Measurements from ENCODE around the gene LHX4. TPM values are rescaled to one million over a fixed set of nuclear protein-coding genes. Genes with fewer than 3 reads are reported as not detected.

Gene LHX4
- total and polyA plus RNA-seq, 2 of the 8 experiments (the other 6 are each of a cell fraction or from before 2014, with no cell fraction given) = 0.85 to 4.9 TPM

GRCh38 chr1:180236698-180237509, 6.8 kb downstream of the LHX4 start:
- peaks cover 35 to 53% (median 37%) of the 10 kb centered on the region in 4 experiments for H3K4me1 ChIP-seq (replicated peaks in 1 of 4; ENCODE audit: control insufficient read depth in 3 of 4, insufficient read depth in 4 of 4, low read length in 3 of 4)
- H2BK20ac ChIP-seq (ENCODE audit: low read length) = peak overlapping the region; percentile 91
- no peak overlapping the region for H3K27ac ChIP-seq (ENCODE audit: low read depth, low read length)
- peak overlapping the region; percentile 91 for H3K18ac ChIP-seq (ENCODE audit: extremely low read depth, low read length)
- no peak overlapping the region for H3K56ac ChIP-seq (replicated peaks; ENCODE audit: insufficient read length, low read depth, low read length)
- no peak overlapping the region for H4K5ac ChIP-seq (ENCODE audit: insufficient read length, low read depth, low read length)
- WGBS, 2 experiments (ENCODE audit: extremely low coverage in 1 of 2, insufficient coverage in 1 of 2, insufficient read length in 1 of 2, insufficient replicate concordance in 2 of 2, low coverage in 1 of 2, low lambda C conversion rate in 2 of 2, missing lambda C conversion rate in 1 of 2) = 1% methylated on average over 14 of the region's 16 CpGs; no CpG with 5 or more reads in 1 of the 2 experiments
- peak overlapping the region; percentile 6 for H3K4ac ChIP-seq (replicated peaks; ENCODE audit: insufficient read length, low read depth, low read length)
- H2BK12ac ChIP-seq (ENCODE audit: low read depth, low read length) = no peak overlapping the region; the same call in 1 of the 2 replicates
- no peak overlapping the region for H4K91ac ChIP-seq (replicated peaks; ENCODE audit: insufficient read length, low read length)
- H2AK5ac ChIP-seq (ENCODE audit: low read depth, low read length) = no peak overlapping the region
- TF ChIP-seq ZNF274 (IDR thresholded peaks at IDR 0.05; ENCODE audit: borderline replicate concordance, extremely low read depth, low read length) (no peak), GABPA (IDR thresholded peaks at IDR 0.05; ENCODE audit: borderline replicate concordance, insufficient read depth, low read length) (no peak), JUN (IDR thresholded peaks at IDR 0.05; ENCODE audit: low read depth, low read length) (no peak), SUZ12 (IDR thresholded peaks at IDR 0.05; ENCODE audit: low read length) (peak; percentile 21; the same call in 1 of the 2 replicates), YY1 (IDR thresholded peaks at IDR 0.05; ENCODE audit: low read depth, low read length) (peak; percentile 63; the same call in 1 of the 2 replicates), RNF2 (IDR thresholded peaks at IDR 0.05; ENCODE audit: borderline replicate concordance, low read depth, low read length, missing control alignments, poor library complexity, severe bottlenecking) (peak; percentile 51)
- no peak overlapping the region for H3K23ac ChIP-seq (ENCODE audit: insufficient read length)
- DNase-seq (ENCODE audit: low read depth in 1 of 2, low spot score in 2 of 2) (no peak), FAIRE-seq (no peak)
- no peak overlapping the region for H4K8ac ChIP-seq (ENCODE audit: extremely low read depth, insufficient read depth, low read length)
- 0 out of 2 replicates have a peak overlapping the region, but pooled peaks have one; percentile 36 for H2BK15ac ChIP-seq (ENCODE audit: low read length)
- peak overlapping the region; percentile 8 to 66 (median 50); a peak in 7 of 8 replicates for H3K4me3 ChIP-seq (ENCODE audit: extremely low read depth in 1 of 4, insufficient read depth in 2 of 4, low read depth in 3 of 4, low read length in 4 of 4)
- H3K27me3 ChIP-seq (replicated peaks in 1 of 4; ENCODE audit: control insufficient read depth in 3 of 4, extremely low read depth in 1 of 4, insufficient read depth in 3 of 4, low read length in 3 of 4) = peaks cover 39 to 62% (median 57%) of the 10 kb centered on the region in 4 experiments
- H4K20me1 ChIP-seq (replicated peaks in 1 of 2; ENCODE audit: control insufficient read depth in 1 of 2, insufficient read depth in 2 of 2, low read length in 2 of 2) = peaks cover 0 to 9% of the 10 kb centered on the region in 2 experiments
- no peak overlapping the region for H2AFZ ChIP-seq (ENCODE audit: low read length)
- H3K79me1 ChIP-seq (ENCODE audit: low read depth, low read length) = no peaks in the 10 kb centered on the region
- CTCF ChIA-PET (ENCODE audit: partially characterized antibody) = interaction anchor here (0.6 to 6.9 kb wide), 5 partner anchors 12 to 56 kb away, joined by 3 to 65 read pairs (median 3); no protein-coding TSS in a partner anchor
- H3K4me2 ChIP-seq (ENCODE audit: insufficient read depth in 1 of 2, low read depth in 2 of 2, low read length in 2 of 2) = peak overlapping the region; percentile 91 to 98
- peak overlapping the region; percentile 66; the same call in 1 of the 2 replicates for H2BK5ac ChIP-seq (ENCODE audit: low read depth, low read length)
- no peak overlapping the region for H3K14ac ChIP-seq (ENCODE audit: insufficient read length)
- H3K79me2 ChIP-seq (ENCODE audit: control insufficient read depth in 1 of 2, insufficient read depth in 2 of 2, low read length in 2 of 2) = no peaks in the 10 kb centered on the region
- no peak overlapping the region for H3K9ac ChIP-seq (replicated peaks in 1 of 4; ENCODE audit: extremely low read depth in 1 of 4, low read depth in 3 of 4, low read length in 3 of 4)
- POLR2A ChIA-PET (ENCODE audit: partially characterized antibody) = interaction anchor here (1.5 to 4.0 kb wide), 4 partner anchors 11 to 34 kb away, joined by 3 to 26 read pairs (median 8); no protein-coding TSS in a partner anchor
- H3K9me3 ChIP-seq (ENCODE audit: insufficient read depth in 2 of 2, low read depth in 1 of 2, low read length in 1 of 2) = no peaks in the 10 kb centered on the region; a peak in 1 of 4 replicates
- peaks cover 16% of the 10 kb centered on the region; the same call in 1 of the 2 replicates for H3K23me2 ChIP-seq (ENCODE audit: low read depth, low read length)
- H2BK120ac ChIP-seq (replicated peaks; ENCODE audit: low read depth, low read length) = peak overlapping the region; percentile 25
- H3K36me3 ChIP-seq (ENCODE audit: control insufficient read depth in 2 of 4, insufficient read depth in 4 of 4, low read length in 3 of 4) = no peaks in the 10 kb centered on the region; a peak in 1 of 8 replicates

All from H1 (cell line).